Upper lobe of right lung (tissue), 1 donor: Measurements from ENCODE around the gene THSD1. TPM values are rescaled to one million over a fixed set of nuclear protein-coding genes. Genes with fewer than 3 reads are reported as not detected.
"Not testable (repeated sequence)": the region's sequence is repeated elsewhere in the genome, so short reads cannot be mapped to it uniquely, and the experiment has no call there.

Experiments used
- ATAC-seq: fragments of 200-7000 bp; cut with Tn5 transposase; one replicate; pipeline ENCODE4 v1.9.1; 2020; ENCODE audit warnings: mild to moderate bottlenecking, moderate library complexity
- DNase-seq: peaks from one replicate; pipeline ENCODE4 v3.0.0-alpha.2; 2020
- H3K27ac ChIP-seq: fragments of 200-600 bp; one replicate; pipeline ENCODE4 v1.8.0; 2022
- H3K27me3 ChIP-seq: fragments of 200-600 bp; one replicate; pipeline ENCODE4 v1.8.0; 2022; ENCODE audit warnings: mild to moderate bottlenecking
- H3K36me3 ChIP-seq: fragments of 200-600 bp; one replicate; pipeline ENCODE4 v1.8.0; 2022
- H3K4me1 ChIP-seq: fragments of 200-600 bp; one replicate; pipeline ENCODE4 v1.8.0; 2022
- H3K4me3 ChIP-seq: fragments of 200-600 bp; one replicate; pipeline ENCODE4 v1.8.0; 2022; ENCODE audit warnings: mild to moderate bottlenecking
- H3K9me3 ChIP-seq: fragments of 200-600 bp; one replicate; pipeline ENCODE4 v1.8.0; 2022
- intact Hi-C: fragments of 100-400 bp; cut with DNase I; formaldehyde crosslinking; loops from one replicate; pipeline ENCODE4 v1.11.0; 2022
- total RNA-seq: library from RNA; stranded (reverse); fragmentation: NEBNext Ultra II Directional; extraction: Animal tissue kit (Norgen Biotek cat#: 25700); gene quantifications from one replicate; pipeline ENCODE4 v1.2.1, GENCODE V29; 2021
- TF ChIP-seq, protein P1 (sequence below): fragments of 200-600 bp; IDR thresholded peaks from one replicate; pipeline ENCODE4 v1.8.0; 2022; ENCODE audit warnings: antibody characterized with exemption
- donor health status: DM: no; HTN: yes; CAD: no; lungs with severe emphysema.

The THSD1 gene
- total RNA-seq, 1 donor from 2014 or later = 17.3 TPM

DNA sequence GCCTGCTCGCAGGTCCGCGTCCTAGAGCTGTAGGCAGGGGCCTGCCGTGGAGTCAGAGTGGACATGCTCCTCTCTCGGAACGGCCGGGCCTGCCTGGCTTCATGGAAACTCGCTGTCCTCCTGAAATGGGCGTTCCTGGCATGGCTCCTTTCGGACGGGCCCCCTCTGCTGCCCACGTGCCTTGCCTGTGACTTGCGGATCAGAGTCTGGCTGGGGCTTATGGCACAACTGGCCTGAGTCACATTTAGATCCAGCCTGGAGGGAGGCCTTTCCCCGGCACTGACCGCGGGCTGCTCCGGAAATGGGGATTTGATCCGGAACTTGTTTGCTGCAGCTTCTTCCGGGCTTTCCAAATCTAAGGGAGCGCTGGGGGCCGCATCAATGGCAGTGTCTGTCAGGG is 28.1 kb downstream of the THSD1 start:
- peak; percentile 67 for ATAC-seq
- no peaks in the 10 kb centered on the region for H3K27me3 ChIP-seq
- H3K36me3 ChIP-seq = no peaks in the 10 kb centered on the region
- H3K4me1 ChIP-seq = no peaks in the 10 kb centered on the region
- TF ChIP-seq, protein P1, sequence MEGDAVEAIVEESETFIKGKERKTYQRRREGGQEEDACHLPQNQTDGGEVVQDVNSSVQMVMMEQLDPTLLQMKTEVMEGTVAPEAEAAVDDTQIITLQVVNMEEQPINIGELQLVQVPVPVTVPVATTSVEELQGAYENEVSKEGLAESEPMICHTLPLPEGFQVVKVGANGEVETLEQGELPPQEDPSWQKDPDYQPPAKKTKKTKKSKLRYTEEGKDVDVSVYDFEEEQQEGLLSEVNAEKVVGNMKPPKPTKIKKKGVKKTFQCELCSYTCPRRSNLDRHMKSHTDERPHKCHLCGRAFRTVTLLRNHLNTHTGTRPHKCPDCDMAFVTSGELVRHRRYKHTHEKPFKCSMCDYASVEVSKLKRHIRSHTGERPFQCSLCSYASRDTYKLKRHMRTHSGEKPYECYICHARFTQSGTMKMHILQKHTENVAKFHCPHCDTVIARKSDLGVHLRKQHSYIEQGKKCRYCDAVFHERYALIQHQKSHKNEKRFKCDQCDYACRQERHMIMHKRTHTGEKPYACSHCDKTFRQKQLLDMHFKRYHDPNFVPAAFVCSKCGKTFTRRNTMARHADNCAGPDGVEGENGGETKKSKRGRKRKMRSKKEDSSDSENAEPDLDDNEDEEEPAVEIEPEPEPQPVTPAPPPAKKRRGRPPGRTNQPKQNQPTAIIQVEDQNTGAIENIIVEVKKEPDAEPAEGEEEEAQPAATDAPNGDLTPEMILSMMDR = no peak
- no peak overlapping the region for H3K27ac ChIP-seq
- H3K9me3 ChIP-seq = no peaks in the 10 kb centered on the region
- intact Hi-C loops = no loop called here
- DNase-seq = no peak
- no peak overlapping the region for H3K4me3 ChIP-seq

DNA sequence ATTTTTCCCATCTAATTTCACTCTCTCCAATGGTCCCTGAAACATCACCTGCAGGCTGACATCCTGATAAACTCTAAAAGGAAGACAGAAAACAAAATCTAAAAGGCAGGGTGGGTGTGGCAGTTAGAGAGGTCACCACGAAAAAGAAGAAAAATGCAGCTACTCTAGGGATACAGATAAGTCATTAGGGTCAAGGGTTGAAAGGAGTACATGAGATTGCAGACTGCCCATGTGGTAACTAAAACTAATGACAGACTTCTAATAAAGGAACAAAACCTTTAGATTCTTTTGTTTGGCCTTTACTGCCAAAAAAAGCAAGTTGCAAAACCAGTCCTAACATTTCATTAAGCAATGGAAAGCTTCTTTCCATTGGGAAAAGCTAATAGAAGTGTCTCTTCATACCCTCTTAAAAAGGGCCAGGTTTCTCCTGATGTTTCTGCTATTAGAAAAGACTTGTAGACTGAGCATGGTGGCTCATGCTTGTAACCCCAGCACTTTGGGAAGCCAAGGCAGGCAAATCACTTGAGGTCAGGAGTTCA is 31.0 kb downstream of the THSD1 start:
- no peak for ATAC-seq
- no peak for DNase-seq
- Histone ChIP-seq H3K4me1 (no peaks in the 10 kb centered on the region), H3K27me3 (no peaks in the 10 kb centered on the region), H3K4me3 (no peak overlapping the region), H3K9me3 (no peaks in the 10 kb centered on the region), H3K27ac (no peak overlapping the region), H3K36me3 (no peaks in the 10 kb centered on the region)
- TF ChIP-seq, protein P1 = no peak
- intact Hi-C loops = no loop called here

DNA sequence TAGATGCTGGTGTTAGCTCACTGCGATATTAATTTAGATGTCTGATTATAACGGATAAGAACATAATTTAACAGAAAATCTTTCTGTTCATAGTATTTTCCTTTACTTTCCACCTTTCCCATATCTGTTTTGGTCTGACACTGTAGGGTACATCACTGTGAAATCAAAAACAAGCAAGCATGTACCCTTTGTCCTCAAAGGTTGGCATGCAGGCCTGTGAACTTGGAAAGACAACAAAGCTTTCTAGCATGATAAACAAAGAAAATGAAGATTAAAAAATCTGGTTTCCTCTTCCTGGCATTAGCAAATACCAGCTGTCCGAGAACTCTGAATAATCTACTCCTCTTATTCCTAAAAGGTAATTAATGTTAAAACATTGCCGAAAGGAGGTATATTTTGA is 31.6 kb downstream of the THSD1 start:
- Histone ChIP-seq H3K27ac (no peak overlapping the region), H3K9me3 (no peaks in the 10 kb centered on the region), H3K4me1 (no peaks in the 10 kb centered on the region), H3K36me3 (no peaks in the 10 kb centered on the region), H3K27me3 (no peaks in the 10 kb centered on the region), H3K4me3 (no peak overlapping the region)
- DNase-seq (no peak), ATAC-seq (no peak)
- intact Hi-C loops = no loop called here
- TF ChIP-seq, protein P1 = no peak

DNA sequence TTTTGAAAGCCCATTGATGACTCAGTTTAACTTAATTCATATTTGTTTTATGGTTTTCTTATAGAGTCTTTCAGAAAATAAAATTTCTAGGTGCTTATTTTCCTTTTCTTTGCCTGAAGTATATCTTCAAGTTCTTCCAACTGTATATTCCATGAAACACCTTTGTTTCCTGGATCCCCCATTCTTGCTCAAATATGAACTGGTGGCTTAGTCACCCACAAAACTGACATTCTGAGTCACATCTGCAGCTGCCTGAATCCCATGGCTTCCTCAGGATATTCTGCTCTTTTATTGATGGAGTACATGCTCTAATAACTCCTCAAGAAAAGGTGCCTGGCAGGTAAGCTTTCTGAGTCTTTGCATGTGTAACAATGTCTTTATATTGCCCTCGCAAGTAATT is 32.7 kb downstream of the THSD1 start:
- H3K4me1 ChIP-seq, H3K4me3 ChIP-seq, DNase-seq, H3K9me3 ChIP-seq, H3K36me3 ChIP-seq, ATAC-seq, intact Hi-C loops, H3K27ac ChIP-seq, H3K27me3 ChIP-seq: not testable (repeated sequence)

DNA sequence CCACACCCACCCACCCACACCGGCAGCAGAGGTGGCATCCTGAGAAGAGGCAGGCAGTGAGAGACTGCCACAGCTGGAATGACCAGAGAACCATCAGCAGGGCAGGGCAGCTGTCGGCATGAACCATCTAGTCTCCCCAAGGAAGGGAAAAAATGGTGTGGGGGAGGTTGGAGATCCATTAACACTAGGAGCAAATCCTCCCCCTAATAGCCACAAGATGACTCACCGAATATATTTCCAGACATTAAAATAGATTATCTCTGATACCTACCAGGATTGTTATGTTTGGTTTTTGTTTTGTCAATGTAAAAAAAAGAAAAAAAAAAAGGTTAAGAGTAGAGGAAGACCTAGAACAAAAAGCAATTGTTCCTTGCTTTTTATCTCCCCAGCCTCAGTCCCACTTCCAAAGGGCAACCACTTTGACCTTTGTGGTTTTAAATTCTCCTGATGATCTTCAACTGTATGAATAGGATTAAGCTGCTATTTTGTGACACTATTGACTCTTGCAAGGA is 34.2 kb downstream of the THSD1 start:
- intact Hi-C loops = no loop called here
- Histone ChIP-seq H3K4me1 (no peaks in the 10 kb centered on the region), H3K27ac (no peak overlapping the region), H3K9me3 (no peaks in the 10 kb centered on the region), H3K27me3 (no peaks in the 10 kb centered on the region), H3K36me3 (no peaks in the 10 kb centered on the region), H3K4me3 (no peak overlapping the region)
- TF ChIP-seq, protein P1 = no peak
- DNase-seq (no peak), ATAC-seq (no peak)

DNA sequence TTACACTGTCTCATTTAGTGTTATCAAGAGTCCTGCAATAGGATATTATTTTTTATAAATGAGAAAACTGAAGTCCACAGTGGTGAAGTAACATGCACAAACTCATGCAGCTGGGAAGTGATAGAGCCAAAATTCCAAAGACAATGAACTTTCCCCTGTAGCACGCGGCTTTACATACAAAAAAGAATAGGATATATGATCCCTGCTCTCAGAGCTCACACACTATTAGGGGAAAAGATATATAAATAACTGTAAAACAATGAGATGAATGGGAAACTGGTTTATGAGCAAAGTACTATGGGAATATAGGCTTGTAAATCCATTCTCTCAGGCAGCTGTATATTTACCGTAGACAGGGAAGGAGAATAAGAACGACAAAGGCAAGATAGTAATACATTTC is 39.7 kb downstream of the THSD1 start:
- no peaks in the 10 kb centered on the region for H3K4me1 ChIP-seq
- intact Hi-C loops = no loop called here
- TF ChIP-seq, protein P1 = no peak
- no peak for DNase-seq
- no peaks in the 10 kb centered on the region for H3K9me3 ChIP-seq
- no peak overlapping the region for H3K4me3 ChIP-seq
- no peaks in the 10 kb centered on the region for H3K27me3 ChIP-seq
- no peak for ATAC-seq
- no peaks in the 10 kb centered on the region for H3K36me3 ChIP-seq
- no peak overlapping the region for H3K27ac ChIP-seq

DNA sequence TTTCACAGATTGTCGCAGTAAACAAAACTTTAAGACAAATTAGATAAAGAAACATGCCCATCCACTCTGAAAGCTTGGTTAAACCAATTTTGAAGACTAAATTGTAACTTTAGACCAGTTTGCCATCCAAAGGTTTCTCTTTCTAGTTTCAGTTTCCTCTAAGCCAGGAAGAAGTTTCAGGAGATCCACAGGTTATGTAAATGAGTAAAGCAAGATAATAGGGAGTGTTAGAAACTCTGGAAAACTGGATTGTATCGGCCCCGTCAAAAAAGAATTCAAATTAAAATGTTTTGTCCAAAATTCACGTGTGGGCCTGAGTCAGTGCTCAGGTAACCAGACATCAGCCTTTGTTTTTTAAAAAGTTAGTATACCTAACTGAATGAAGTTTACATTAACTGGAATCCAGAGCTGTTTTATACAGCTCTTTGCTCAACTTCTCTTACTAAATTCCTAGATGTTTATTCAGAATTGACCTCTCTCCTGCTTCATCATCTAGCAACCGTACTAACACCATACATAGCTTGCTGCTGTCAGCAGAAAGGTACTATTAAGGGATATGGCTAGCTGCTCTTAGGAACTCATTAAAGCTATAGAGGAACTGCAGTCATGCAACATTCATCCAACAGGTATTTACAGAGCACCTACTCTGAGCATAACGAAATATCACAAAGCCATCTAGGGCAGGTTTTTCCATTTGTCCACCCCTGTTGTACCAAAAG is 43.6 kb downstream of the THSD1 start:
- DNase-seq, H3K27ac ChIP-seq, H3K9me3 ChIP-seq, H3K36me3 ChIP-seq, H3K4me3 ChIP-seq, H3K4me1 ChIP-seq, H3K27me3 ChIP-seq, ATAC-seq, intact Hi-C loops: not testable (repeated sequence)
